B cell (primary cell): ENCODE data around the gene NDUFA13. TPM values are rescaled to one million over a fixed set of nuclear protein-coding genes. Genes with fewer than 3 reads are reported as not detected.

Source experiments
- ATAC-seq: fragments of 200-7000 bp; cut with Tn5 transposase; one replicate; pipeline ENCODE4 v1.10.0; 2021; ENCODE audit warnings: low read depth, mild to moderate bottlenecking, moderate number of reproducible peaks, moderate library complexity
- CTCF ChIA-PET: fragments of 350-600 bp; sonication (Branson Sonifier 250); formaldehyde crosslinking; loops from one replicate; lab custom pipeline; 2021; ENCODE audit warnings: antibody characterized with exemption, inconsistent platforms; lab: Charles Lee
- POLR2A ChIA-PET: fragments of 350-600 bp; sonication (Branson Sonifier 250); formaldehyde crosslinking; loops from one replicate; lab custom pipeline; 2021; ENCODE audit warnings: antibody characterized with exemption; lab: Charles Lee
- DNase-seq: peaks from one replicate; pipeline ENCODE4 v3.0.0; 2013
- H2AFZ ChIP-seq: 2 replicates; pipeline ENCODE4 v1.6.1; 2012; ENCODE audit warnings: mild to moderate bottlenecking, low read depth, low read length; ENCODE audit not compliant: insufficient read depth, poor library complexity, severe bottlenecking
- H3K27ac ChIP-seq, 2 donors: 1 replicate in 1 of 2; 2 replicates in 1 of 2; pipeline ENCODE4 v1.5.1; 2012 to 2013; ENCODE audit warnings: low read length in 2 of 2, mild to moderate bottlenecking in 2 of 2, moderate library complexity in 1 of 2
- H3K27me3 ChIP-seq, 4 experiments: fragments of 200-600 bp in 1 of 4; sonication (generic) in 1 of 4; replicated peaks in 1 of 4; 1 replicate in 2 of 4; 2 replicates in 2 of 4; pipeline versions ENCODE4 v1.6.1 to v1.7.0; 2013 to 2016; ENCODE audit warnings: low read length in 3 of 4, mild to moderate bottlenecking in 2 of 4, mixed read lengths in 1 of 4, moderate library complexity in 1 of 4; ENCODE audit not compliant: insufficient read depth in 4 of 4, control insufficient read depth in 3 of 4; ENCODE audit errors: control extremely low read depth in 1 of 4
- H3K36me3 ChIP-seq, 2 experiments: replicated peaks in 1 of 2; 1 replicate in 1 of 2; 2 replicates in 1 of 2; pipeline versions ENCODE4 v1.6.1 to v1.7.1; 2013; ENCODE audit warnings: low read length in 1 of 2; ENCODE audit not compliant: insufficient read depth in 2 of 2, control insufficient read depth in 1 of 2; ENCODE audit errors: control extremely low read depth in 1 of 2, extremely low read depth in 1 of 2
- H3K4me1 ChIP-seq, 2 donors: fragments of 200-600 bp in 1 of 2; sonication (generic) in 1 of 2; 1 replicate in 1 of 2; 2 replicates in 1 of 2; pipeline versions ENCODE4 v1.5.1 to v1.6.1; 2013 to 2017; ENCODE audit warnings: low read length in 2 of 2; ENCODE audit not compliant: control insufficient read depth in 2 of 2, insufficient read depth in 2 of 2
- H3K4me2 ChIP-seq: replicated peaks from 2 replicates; pipeline ENCODE3; 2012; ENCODE audit warnings: mild to moderate bottlenecking, low read depth, low read length; ENCODE audit not compliant: poor library complexity, severe bottlenecking
- H3K4me3 ChIP-seq, 5 experiments: fragments of 200-600 bp in 1 of 5; sonication (generic) in 1 of 5; 1 replicate in 3 of 5; 2 replicates in 2 of 5; pipeline versions ENCODE4 v1.5.1 to v1.7.0; 2011 to 2016; ENCODE audit warnings: low read length in 4 of 5, mild to moderate bottlenecking in 4 of 5, low read depth in 2 of 5, control low read depth in 1 of 5, moderate library complexity in 1 of 5; ENCODE audit not compliant: insufficient read depth in 1 of 5; ENCODE audit errors: control extremely low read depth in 1 of 5, extremely low read depth in 1 of 5
- H3K79me2 ChIP-seq: fragments of 200-600 bp; sonication (generic); one replicate; pipeline ENCODE4 v1.6.0; 2016; ENCODE audit warnings: low read length; ENCODE audit not compliant: control insufficient read depth, insufficient read depth
- H3K9ac ChIP-seq: fragments of 200-600 bp; sonication (generic); 2 replicates; pipeline ENCODE4 v1.6.1; 2017; ENCODE audit warnings: mild to moderate bottlenecking, low read length, moderate library complexity
- H3K9me3 ChIP-seq, 3 donors: one replicate each; pipeline versions ENCODE4 v1.6.1 to v1.7.1; 2013; ENCODE audit warnings: low read length in 2 of 3; ENCODE audit not compliant: control insufficient read depth in 2 of 3, insufficient read depth in 1 of 3; ENCODE audit errors: control extremely low read depth in 1 of 3
- H4K20me1 ChIP-seq: 2 replicates; pipeline ENCODE4 v1.6.0; 2012; ENCODE audit warnings: mild to moderate bottlenecking, low read length; ENCODE audit not compliant: insufficient read depth, control insufficient read depth, poor library complexity, severe bottlenecking
- H3K27ac Mint-ChIP-seq: one replicate; pipeline ENCODE4 v1.8.0; 2021; ENCODE audit warnings: mixed read lengths
- H3K27me3 Mint-ChIP-seq: one replicate; pipeline ENCODE4 v1.8.0; 2021; ENCODE audit warnings: mixed read lengths
- H3K4me1 Mint-ChIP-seq: one replicate; pipeline ENCODE4 v1.8.0; 2021; ENCODE audit warnings: mixed read lengths
- H3K4me3 Mint-ChIP-seq: one replicate; pipeline ENCODE4 v1.8.0; 2021; ENCODE audit warnings: mixed read lengths
- H3K9me3 Mint-ChIP-seq: one replicate; pipeline ENCODE4 v1.8.0; 2022; ENCODE audit warnings: mixed read lengths; ENCODE audit not compliant: insufficient read depth
- CTCF ChIP-seq: fragments of 200-600 bp; IDR thresholded peaks from one replicate; pipeline ENCODE4 v1.8.0; 2022; ENCODE audit warnings: antibody characterized with exemption, mild to moderate bottlenecking
- EZH2 ChIP-seq: IDR thresholded peaks from 2 replicates; pipeline ENCODE4 v1.6.1; 2012; ENCODE audit warnings: borderline replicate concordance, low read depth, mild to moderate bottlenecking, moderate library complexity, low read length; ENCODE audit not compliant: insufficient read depth, poor library complexity, severe bottlenecking
- WGBS: methylation state at CpG from one replicate; pipeline ENCODE4 v1.1.5; 2013; ENCODE audit warnings: missing lambda C conversion rate; ENCODE audit not compliant: insufficient coverage; 5-methylcytosine and 5-hydroxymethylcytosine counted together
- intact Hi-C: fragments of 100-400 bp; cut with micrococcal nuclease; formaldehyde crosslinking; loops from one replicate; pipeline ENCODE4 v1.10.0; 2022
- polyA plus RNA-seq: library from polyadenylated mRNA; depleted of rRNA; stranded (reverse); fragments of >200 nt; gene quantifications from 2 replicates; pipeline ENCODE4 v1.2.3, GENCODE V29; 2012
- total RNA-seq, 2 donors: library from RNA; stranded (reverse); fragments of 120-200 nt in 1 of 2; gene quantifications; 1 replicate in 1 of 2; 2 replicates in 1 of 2; pipeline versions ENCODE4 v1.2.3 to v1.2.4, GENCODE V29; 2013 to 2022

Gene NDUFA13
- total and polyA plus RNA-seq, 2 donors (not counting 1 experiment from before 2014, with no cell fraction given), result 188 to 195 TPM

- DNase-seq, result peak; percentile 87
- Histone ChIP-seq H3K27ac (no peak overlapping the region), H3K9ac (no peak overlapping the region), H2AFZ (peak overlapping the region; percentile 38), H3K79me2 (peaks cover 3% of the 10 kb centered on the region), H3K4me2 (peak overlapping the region; percentile 63), H4K20me1 (peaks cover 3% of the 10 kb centered on the region), H3K9me3 (peaks cover 0 to 3% (median 0%) of the 10 kb centered on the region in 3 donors), H3K27me3 (peaks cover 0 to 1% (median 0%) of the 10 kb centered on the region in 4 experiments), H3K4me1 (peaks cover 7 to 9% of the 10 kb centered on the region in 2 donors), H3K4me3 (no peak overlapping the region), H3K36me3 (peaks cover 0 to 18% of the 10 kb centered on the region in 2 experiments)
- intact Hi-C loops, result loop anchor here (1.0 kb wide), 1 partner anchor 111 kb away; the partner anchor contains the start of gene GMIP
- ChIA-PET POLR2A (interaction anchor here (0.5 to 1.9 kb wide), 10 partner anchors 9 to 462 kb away, joined by 3 to 11 read pairs (median 4); partner anchors contain the start of gene GMIP), CTCF (interaction anchor here (0.6 to 7.5 kb wide), 43 partner anchors 11 to 746 kb away, joined by 3 to 88 read pairs (median 4); partner anchors contain the start of genes ATP13A1, GMIP, LPAR2 and NDUFA13)
- TF ChIP-seq CTCF, result peak; percentile 95
- TF ChIP-seq EZH2, result no peak
- Mint-ChIP-seq H3K4me1 (peaks cover 6% of the 10 kb centered on the region), H3K9me3 (no peaks in the 10 kb centered on the region), H3K4me3 (no peak overlapping the region), H3K27me3 (no peaks in the 10 kb centered on the region), H3K27ac (peak overlapping the region; percentile 86)
- ATAC-seq, result peak; percentile 78
- WGBS, result 36% methylated on average over 48 of the region's 48 CpGs
Measured at GRCh38 chr19:19531951-19532805, 16.2 kb downstream of the NDUFA13 start.
